PC-9 (cell line): ENCODE results near the gene EMX2. TPM values are rescaled to one million over a fixed set of nuclear protein-coding genes. Genes with fewer than 3 reads are reported as not detected.

Source experiments
- BruUV-seq: library from RNA; stranded (reverse); fragments of 400-500 nt; replicated peaks from 2 replicates; lab custom pipeline; 2021; lab: Mats Ljungman, UMichigan
- CTCF ChIA-PET: fragments of 300-600 bp; sonication (Branson Sonifier 250); formaldehyde crosslinking; loops from one replicate; lab custom pipeline; 2022; ENCODE audit warnings: antibody characterized with exemption; lab: Charles Lee
- POLR2A ChIA-PET: fragments of 300-600 bp; sonication (Branson Sonifier 250); formaldehyde crosslinking; loops from one replicate; lab custom pipeline; 2022; ENCODE audit warnings: antibody characterized with exemption; ENCODE audit not compliant: unreplicated experiment; lab: Charles Lee
- DNase-seq, 2 experiments: peaks; one replicate each; pipeline versions ENCODE4 v3.0.0 to v3.0.0-alpha.2; 2015 to 2022; ENCODE audit warnings: mixed read lengths in 1 of 2
- H2AFZ ChIP-seq: fragments of 200-600 bp; sonication (generic); 2 replicates; pipeline ENCODE4 v1.8.1; 2017; ENCODE audit warnings: antibody characterized with exemption
- H3F3A ChIP-seq: fragments of 200-600 bp; sonication (generic); 2 replicates; pipeline ENCODE4 v1.8.1; 2017; ENCODE audit warnings: antibody characterized with exemption, mild to moderate bottlenecking, low read depth; ENCODE audit not compliant: insufficient read depth
- H3K27ac ChIP-seq: fragments of 200-600 bp; sonication (generic); 2 replicates; pipeline ENCODE4 v1.6.1; 2016; ENCODE audit warnings: mixed run types
- H3K27me3 ChIP-seq: fragments of 200-600 bp; sonication (generic); 2 replicates; pipeline ENCODE4 v1.6.1; 2016; ENCODE audit warnings: low read depth, mixed run types; ENCODE audit not compliant: insufficient read depth
- H3K36me3 ChIP-seq: fragments of 200-600 bp; sonication (generic); 2 replicates; pipeline ENCODE4 v1.6.1; 2016; ENCODE audit warnings: low read depth, mixed run types
- H3K4me1 ChIP-seq: fragments of 200-600 bp; sonication (generic); replicated peaks from 2 replicates; pipeline ENCODE4 v1.6.1; 2016; ENCODE audit warnings: mixed run types; ENCODE audit not compliant: insufficient read depth
- H3K4me2 ChIP-seq: fragments of 200-600 bp; sonication (generic); 2 replicates; pipeline ENCODE4 v1.6.1; 2017; ENCODE audit warnings: mixed run types
- H3K4me3 ChIP-seq: fragments of 200-600 bp; sonication (generic); 2 replicates; pipeline ENCODE4 v1.6.1; 2016; ENCODE audit warnings: mixed run types
- H3K79me2 ChIP-seq: fragments of 200-600 bp; sonication (generic); 2 replicates; pipeline ENCODE4 v1.6.1; 2017; ENCODE audit warnings: low read depth, mixed run types
- H3K9me2 ChIP-seq: fragments of 200-600 bp; sonication (generic); 2 replicates; pipeline ENCODE4 v1.8.1; 2017; ENCODE audit warnings: mild to moderate bottlenecking; ENCODE audit not compliant: insufficient read depth
- H3K9me3 ChIP-seq: fragments of 200-600 bp; sonication (generic); 2 replicates; pipeline ENCODE4 v1.8.1; 2016; ENCODE audit warnings: low read depth; ENCODE audit not compliant: insufficient read depth
- H4K20me1 ChIP-seq: fragments of 200-600 bp; sonication (generic); 2 replicates; pipeline ENCODE4 v1.8.1; 2017; ENCODE audit not compliant: insufficient read depth
- CTCF ChIP-seq: fragments of 200-600 bp; sonication (generic); conservative IDR thresholded peaks from 2 replicates; pipeline ENCODE4 v1.6.1; 2017; ENCODE audit warnings: mixed run types, antibody characterized with exemption, mild to moderate bottlenecking, moderate library complexity
- EZH2 ChIP-seq: fragments of 200-600 bp; sonication (generic); IDR thresholded peaks from 2 replicates; pipeline ENCODE4 v1.8.0; 2017; ENCODE audit warnings: antibody characterized with exemption, low read depth
- intact Hi-C: fragments of 100-400 bp; cut with micrococcal nuclease; formaldehyde crosslinking; loops from one replicate; pipeline ENCODE4 v1.10.0; 2022; ENCODE audit not compliant: unreplicated experiment
- total RNA-seq: library from RNA; stranded (reverse); gene quantifications from 2 replicates; pipeline ENCODE4 v1.2.3, GENCODE V29; 2021

Gene EMX2
- total RNA-seq, 1 experiment from 2014 or later = not detected

- peaks cover 44% of the 10 kb centered on the region for H3K27me3 ChIP-seq
- no TSS peak for BruUV-seq
These were observed 41.0 kb upstream of the EMX2 start for GRCh38 chr10:117501460-117502035.

GRCh38 chr10:117502421-117503243 is 39.9 kb upstream of the EMX2 start:
- BruUV-seq = no TSS peak
- intact Hi-C loops = no loop called here
- Histone ChIP-seq H2AFZ (no peak overlapping the region), H3K36me3 (no peaks in the 10 kb centered on the region), H4K20me1 (no peaks in the 10 kb centered on the region), H3K27me3 (peaks cover 51% of the 10 kb centered on the region), H3K4me2 (no peak overlapping the region), H3K4me1 (no peaks in the 10 kb centered on the region), H3F3A (no peaks in the 10 kb centered on the region), H3K27ac (no peak overlapping the region), H3K79me2 (no peaks in the 10 kb centered on the region), H3K4me3 (no peak overlapping the region), H3K9me2 (no peaks in the 10 kb centered on the region), H3K9me3 (no peaks in the 10 kb centered on the region)
- DNase-seq = no peak
- ChIA-PET POLR2A (no interaction called here), CTCF (no interaction called here)
- TF ChIP-seq EZH2 = no peak
- no peak for TF ChIP-seq CTCF

More at GRCh38 chr10:117501460-117502035, 41.0 kb upstream of the EMX2 start:
- TF ChIP-seq CTCF (no peak), EZH2 (no peak)
- H2AFZ ChIP-seq = no peak overlapping the region
- H3K9me3 ChIP-seq = no peaks in the 10 kb centered on the region
- H3K36me3 ChIP-seq = no peaks in the 10 kb centered on the region
- ChIA-PET CTCF (interaction anchor here (0.6 kb wide), 1 partner anchor 567 kb away, joined by 5 read pairs; no protein-coding TSS in a partner anchor), POLR2A (no interaction called here)
- no peaks in the 10 kb centered on the region for H4K20me1 ChIP-seq
- no peak overlapping the region for H3K4me2 ChIP-seq
- H3K79me2 ChIP-seq = no peaks in the 10 kb centered on the region
- intact Hi-C loops = no loop called here
- H3K27ac ChIP-seq = no peak overlapping the region
- no peaks in the 10 kb centered on the region for H3K9me2 ChIP-seq
- H3F3A ChIP-seq = no peaks in the 10 kb centered on the region
- DNase-seq = no peak
- H3K4me3 ChIP-seq = no peak overlapping the region
- H3K4me1 ChIP-seq = no peaks in the 10 kb centered on the region

- TF ChIP-seq EZH2 (no peak), CTCF (no peak)
- POLR2A ChIA-PET = no interaction called here
- Histone ChIP-seq H3K4me3 (no peak overlapping the region), H3K9me3 (no peaks in the 10 kb centered on the region), H4K20me1 (no peaks in the 10 kb centered on the region), H3K9me2 (no peaks in the 10 kb centered on the region), H3K4me1 (no peaks in the 10 kb centered on the region), H3K27ac (no peak overlapping the region), H3K36me3 (no peaks in the 10 kb centered on the region), H3K4me2 (no peak overlapping the region), H2AFZ (no peak overlapping the region), H3K27me3 (peaks cover 57% of the 10 kb centered on the region), H3F3A (no peaks in the 10 kb centered on the region), H3K79me2 (no peaks in the 10 kb centered on the region)
- CTCF ChIA-PET = no interaction called here
- intact Hi-C loops = no loop called here
- BruUV-seq = no TSS peak
- no peak for DNase-seq
These were observed 39.0 kb upstream of the EMX2 start for GRCh38 chr10:117503244-117504205.
